GM12878 (cell line): ENCODE results near the gene MMP13. TPM values are rescaled to one million over a fixed set of nuclear protein-coding genes. Genes with fewer than 3 reads are reported as not detected.

Experiments used
- ATAC-seq: fragments of 200-7000 bp; cut with Tn5 transposase; 3 replicates; pipeline ENCODE4 v1.9.1; 2020; ENCODE audit warnings: mild to moderate bottlenecking, moderate library complexity
- BruUV-seq: library from RNA; stranded (reverse); fragments of 400-500 nt; replicated peaks from 2 replicates; lab custom pipeline; 2021; lab: Mats Ljungman, UMichigan
- CTCF ChIA-PET: fragments of 300-600 bp; sonication (Branson Sonifier 250); formaldehyde crosslinking; extraction: SDS; loops from one replicate; lab custom pipeline; 2021; ENCODE audit warnings: inconsistent platforms; lab: Yijun Ruan, JAX
- POLR2A ChIA-PET: fragments of 350-600 bp; formaldehyde crosslinking; extraction: SDS; loops from one replicate; lab custom pipeline; 2021; ENCODE audit warnings: inconsistent platforms; lab: Charles Lee
- RAD21 ChIA-PET: fragments of 300-600 bp; sonication (Branson Sonifier 250); formaldehyde crosslinking; loops from one replicate; lab custom pipeline; 2023; ENCODE audit warnings: antibody characterized with exemption; ENCODE audit not compliant: unreplicated experiment; lab: Charles Lee
- SMC1A ChIA-PET: fragments of 300-600 bp; sonication (Branson Sonifier 250); formaldehyde crosslinking; loops from one replicate; lab custom pipeline; 2023; ENCODE audit not compliant: unreplicated experiment, uncharacterized antibody; lab: Charles Lee
- DNase-seq: peaks from one replicate; pipeline ENCODE4 v3.0.0-alpha.2; 2011; ENCODE audit warnings: low read depth, low spot score
- FAIRE-seq: peaks from 3 replicates; lab custom pipeline; 2011; peaks lifted over from hg19 to GRCh38; lab: Jason Lieb, UNC
- H2AFZ ChIP-seq: 2 replicates; pipeline ENCODE4 v1.6.0; 2011; ENCODE audit warnings: low read depth, low read length, control low read depth; ENCODE audit not compliant: control insufficient read depth
- H3K27ac ChIP-seq: 2 replicates; pipeline ENCODE4 v1.5.1; 2011; ENCODE audit warnings: control low read depth; ENCODE audit not compliant: control insufficient read depth, insufficient read depth
- H3K27me3 ChIP-seq, 2 experiments: replicated peaks in 1 of 2; 2 replicates each; pipeline versions ENCODE4 v1.6.0 to v1.6.1; 2011; ENCODE audit warnings: low read length in 1 of 2; ENCODE audit not compliant: control insufficient read depth in 2 of 2, insufficient read depth in 2 of 2
- H3K36me3 ChIP-seq, 2 experiments: 2 replicates each; pipeline ENCODE4 v1.5.1; 2011; ENCODE audit warnings: low read length in 1 of 2; ENCODE audit not compliant: control insufficient read depth in 2 of 2, insufficient read depth in 2 of 2
- H3K4me1 ChIP-seq: 2 replicates; pipeline ENCODE4 v1.6.1; 2011; ENCODE audit warnings: mild to moderate bottlenecking, low read length, moderate library complexity, mixed read lengths; ENCODE audit not compliant: control insufficient read depth, insufficient read depth
- H3K4me2 ChIP-seq: 2 replicates; pipeline ENCODE4 v1.6.0; 2011; ENCODE audit warnings: control low read depth; ENCODE audit not compliant: control insufficient read depth, insufficient read depth
- H3K4me3 ChIP-seq: fragments of 200-600 bp; sonication (generic); 2 replicates; pipeline ENCODE4 v1.5.1; 2016
- H3K79me2 ChIP-seq: 2 replicates; pipeline ENCODE4 v1.6.0; 2011; ENCODE audit warnings: low read length; ENCODE audit not compliant: control insufficient read depth, insufficient read depth
- H3K9ac ChIP-seq: 2 replicates; pipeline ENCODE4 v1.8.0; 2011; ENCODE audit warnings: low read length, control low read depth, mixed read lengths; ENCODE audit not compliant: control insufficient read depth, insufficient read depth
- H3K9me3 ChIP-seq: replicated peaks from 3 replicates; pipeline ENCODE4 v1.5.1; 2011; ENCODE audit warnings: mild to moderate bottlenecking, low read length; ENCODE audit not compliant: control insufficient read depth, insufficient read depth
- H4K20me1 ChIP-seq: 2 replicates; pipeline ENCODE4 v1.6.0; 2011; ENCODE audit not compliant: control insufficient read depth, insufficient read depth
- IRF4 ChIP-seq: IDR thresholded peaks from 2 replicates; pipeline ENCODE4 v1.6.1; 2011; ENCODE audit warnings: low read depth, low read length
- NFXL1 ChIP-seq: fragments of 450-650 bp; IDR thresholded peaks from 2 replicates; pipeline ENCODE4 v1.6.1; 2017; ENCODE audit warnings: antibody characterized with exemption, mild to moderate bottlenecking, borderline replicate concordance
- ZNF384 ChIP-seq: IDR thresholded peaks from 2 replicates; pipeline ENCODE4 v1.6.1; 2012; ENCODE audit warnings: low read depth, mild to moderate bottlenecking, low read length, improper control_type of control experiment, borderline replicate concordance
- WGBS: methylation state at CpG from one replicate; pipeline ENCODE4 v1.1.6; 2016; ENCODE audit warnings: low lambda C conversion rate; ENCODE audit not compliant: insufficient replicate concordance, insufficient coverage; ENCODE audit errors: missing lambda C conversion rate; 5-methylcytosine and 5-hydroxymethylcytosine counted together
- in situ Hi-C: fragments of 300-500 bp; cut with MboI; formaldehyde crosslinking; loops from 9 replicates; pipeline ENCODE4 v1.14.3; 2018; ENCODE audit warnings: mixed read lengths
- intact Hi-C: fragments of 100-400 bp; cut with micrococcal nuclease; formaldehyde crosslinking; loops from one replicate; pipeline ENCODE4 v1.14.2; 2022; ENCODE audit not compliant: unreplicated experiment
- polyA plus RNA-seq, 11 experiments: library from polyadenylated mRNA; depleted of rRNA in 4 of 11; unstranded in 6 of 11; stranded (reverse) in 5 of 11; fragments of >200 nt; fragmentation: Nextera tagmentation in 4 of 11; fragmentation: Illumina TruSeq in 1 of 11; extraction: Ambion mirVana in 4 of 11; extraction: Trizol in 1 of 11; gene quantifications; 1 replicate in 1 of 11; 2 replicates in 10 of 11; pipeline versions ENCODE4 v1.2.1 to v1.2.3, GENCODE V29; 2011 to 2016; ENCODE audit warnings: inconsistent platforms in 2 of 11, missing spikeins in 2 of 11, low read depth in 1 of 11
- total RNA-seq, 4 experiments: library from RNA; depleted of rRNA in 3 of 4; stranded (reverse); fragments of >200 nt in 3 of 4; fragmentation: Illumina TruSeq in 1 of 4; extraction: Trizol in 1 of 4; gene quantifications; 2 replicates each; pipeline versions ENCODE4 v1.2.1 to v1.2.3, GENCODE V29; 2013 to 2021
- TF ChIP-seq, protein P1 (sequence below): fragments of 450-650 bp; formaldehyde crosslinking; IDR thresholded peaks from 2 replicates; pipeline ENCODE4 v1.5.0; 2022; ENCODE audit warnings: mild to moderate bottlenecking, missing genetic modification characterization

The MMP13 gene
- total and polyA plus RNA-seq, 10 of the 15 experiments (the other 5 are each of a cell fraction or from before 2014, with no cell fraction given): 0.05 TPM; not detected in 9

DNA sequence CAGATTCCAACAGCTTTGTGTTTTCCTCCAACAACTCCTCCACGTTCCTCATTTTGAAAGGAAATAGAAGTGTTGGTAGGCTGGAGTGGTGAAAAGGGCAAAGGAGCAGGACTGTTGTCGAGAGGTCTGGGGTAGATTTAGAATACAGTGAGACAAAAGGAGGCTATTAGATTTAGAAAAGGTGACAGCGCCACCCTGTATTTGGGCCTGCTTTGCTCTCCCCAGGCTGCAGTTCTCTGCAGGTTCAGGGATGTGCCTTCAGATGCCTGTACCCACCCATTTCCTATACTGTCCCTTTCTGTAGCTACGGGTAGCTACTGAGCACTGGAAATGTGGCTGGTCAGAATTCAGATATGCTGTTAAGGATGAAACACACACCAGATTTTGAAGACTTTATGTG, 20.8 kb downstream of the MMP13 start:
- no peak overlapping the region for H3K9ac ChIP-seq
- ChIA-PET POLR2A (interaction anchor here (0.6 to 7.0 kb wide), 3 partner anchors 14 to 618 kb away, joined by 4 to 71 read pairs (median 6); no protein-coding TSS in a partner anchor), RAD21 (interaction anchor here (1.1 to 11.6 kb wide), 4 partner anchors 10 to 103 kb away, joined by 3 to 140 read pairs (median 23); no protein-coding TSS in a partner anchor), SMC1A (interaction anchor here (5.2 to 11.7 kb wide), 3 partner anchors 14 to 23 kb away, joined by 18 to 177 read pairs (median 115); no protein-coding TSS in a partner anchor), CTCF (interaction anchor here (0.7 to 11.6 kb wide), 7 partner anchors 8 to 128 kb away, joined by 3 to 160 read pairs (median 4); no protein-coding TSS in a partner anchor)
- H3K4me2 ChIP-seq: no peak overlapping the region
- H3K9me3 ChIP-seq: no peaks in the 10 kb centered on the region; the same call in 2 of the 3 replicates
- H3K27me3 ChIP-seq: no peaks in the 10 kb centered on the region
- intact Hi-C loops (no loop called here), in situ Hi-C loops (no loop called here)
- no peak overlapping the region for H3K4me3 ChIP-seq
- BruUV-seq: no TSS peak
- no peaks in the 10 kb centered on the region for H3K4me1 ChIP-seq
- H3K79me2 ChIP-seq: no peaks in the 10 kb centered on the region
- TF ChIP-seq, protein P1, sequence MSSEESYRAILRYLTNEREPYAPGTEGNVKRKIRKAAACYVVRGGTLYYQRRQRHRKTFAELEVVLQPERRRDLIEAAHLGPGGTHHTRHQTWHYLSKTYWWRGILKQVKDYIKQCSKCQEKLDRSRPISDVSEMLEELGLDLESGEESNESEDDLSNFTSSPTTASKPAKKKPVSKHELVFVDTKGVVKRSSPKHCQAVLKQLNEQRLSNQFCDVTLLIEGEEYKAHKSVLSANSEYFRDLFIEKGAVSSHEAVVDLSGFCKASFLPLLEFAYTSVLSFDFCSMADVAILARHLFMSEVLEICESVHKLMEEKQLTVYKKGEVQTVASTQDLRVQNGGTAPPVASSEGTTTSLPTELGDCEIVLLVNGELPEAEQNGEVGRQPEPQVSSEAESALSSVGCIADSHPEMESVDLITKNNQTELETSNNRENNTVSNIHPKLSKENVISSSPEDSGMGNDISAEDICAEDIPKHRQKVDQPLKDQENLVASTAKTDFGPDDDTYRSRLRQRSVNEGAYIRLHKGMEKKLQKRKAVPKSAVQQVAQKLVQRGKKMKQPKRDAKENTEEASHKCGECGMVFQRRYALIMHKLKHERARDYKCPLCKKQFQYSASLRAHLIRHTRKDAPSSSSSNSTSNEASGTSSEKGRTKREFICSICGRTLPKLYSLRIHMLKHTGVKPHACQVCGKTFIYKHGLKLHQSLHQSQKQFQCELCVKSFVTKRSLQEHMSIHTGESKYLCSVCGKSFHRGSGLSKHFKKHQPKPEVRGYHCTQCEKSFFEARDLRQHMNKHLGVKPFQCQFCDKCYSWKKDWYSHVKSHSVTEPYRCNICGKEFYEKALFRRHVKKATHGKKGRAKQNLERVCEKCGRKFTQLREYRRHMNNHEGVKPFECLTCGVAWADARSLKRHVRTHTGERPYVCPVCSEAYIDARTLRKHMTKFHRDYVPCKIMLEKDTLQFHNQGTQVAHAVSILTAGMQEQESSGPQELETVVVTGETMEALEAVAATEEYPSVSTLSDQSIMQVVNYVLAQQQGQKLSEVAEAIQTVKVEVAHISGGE (CRISPR knock-in tag): no peak
- TF ChIP-seq ZNF384: no peak
- no peak for TF ChIP-seq NFXL1
- no peak for TF ChIP-seq IRF4
- no peaks in the 10 kb centered on the region for H3K36me3 ChIP-seq
- no peak overlapping the region for H3K27ac ChIP-seq
- 37% methylated on average over 4 of the region's 4 CpGs for WGBS
- no peak for DNase-seq
- ATAC-seq: no peak
- no peak for FAIRE-seq
- H2AFZ ChIP-seq: no peak overlapping the region
- no peaks in the 10 kb centered on the region for H4K20me1 ChIP-seq
